Esophagus squamous epithelium (tissue), 5 donors: ENCODE results near the gene C12orf56. TPM values are rescaled to one million over a fixed set of nuclear protein-coding genes. Genes with fewer than 3 reads are reported as not detected.

Experiments used
- DNase-seq: peaks from one replicate; lab custom pipeline; 2025; lab: John Stamatoyannopoulos, UW
- H3K27ac ChIP-seq, 4 donors: fragments of 200-600 bp; sonication (generic); one replicate each; pipeline ENCODE4 v1.5.1; 2016 to 2019; ENCODE audit warnings: mild to moderate bottlenecking in 1 of 4
- H3K27me3 ChIP-seq, 4 donors: fragments of 200-600 bp; sonication (generic); 1 replicate in 3 of 4; 2 replicates in 1 of 4; pipeline versions ENCODE4 v1.5.1 to v1.6.0; 2017 to 2021; ENCODE audit warnings: antibody characterized with exemption in 1 of 4
- H3K36me3 ChIP-seq, 3 donors: fragments of 200-600 bp; sonication (generic); one replicate each; pipeline ENCODE4 v1.5.1; 2016 to 2019
- H3K4me1 ChIP-seq, 3 donors: fragments of 200-600 bp; sonication (generic); one replicate each; pipeline ENCODE4 v1.5.1; 2017 to 2019
- H3K4me3 ChIP-seq, 4 donors: fragments of 200-600 bp; sonication (generic); 1 replicate in 3 of 4; 2 replicates in 1 of 4; pipeline ENCODE4 v1.5.1; 2016 to 2019; ENCODE audit warnings: mild to moderate bottlenecking in 2 of 4, moderate library complexity in 1 of 4
- H3K9me3 ChIP-seq, 3 donors: fragments of 200-600 bp; sonication (generic); one replicate each; pipeline ENCODE4 v1.5.1; 2016 to 2019
- CTCF ChIP-seq, 6 experiments: fragments of 450-650 bp in 4 of 6; fragments of 200-600 bp in 2 of 6; sonication (generic) in 2 of 6; IDR thresholded peaks; one replicate each; pipeline ENCODE4 v1.5.1; 2016 to 2019; ENCODE audit warnings: antibody characterized with exemption in 6 of 6, mild to moderate bottlenecking in 4 of 6, moderate library complexity in 4 of 6
- POLR2A ChIP-seq, 4 donors: fragments of 450-650 bp; IDR thresholded peaks; one replicate each; pipeline ENCODE4 v1.6.1; 2017; ENCODE audit warnings: antibody characterized with exemption in 4 of 4, mild to moderate bottlenecking in 4 of 4, moderate library complexity in 3 of 4
- WGBS, 2 donors: methylation state at CpG; one replicate each; pipeline ENCODE4 v1.1.5; 2018; 5-methylcytosine and 5-hydroxymethylcytosine counted together
- intact Hi-C: fragments of 100-400 bp; cut with DNase I; formaldehyde crosslinking; loops from one replicate; pipeline ENCODE4 v1.15.0; 2022
- total RNA-seq, 4 donors: library from RNA; depleted of rRNA; stranded (reverse); fragments of >200 nt; gene quantifications; one replicate each; pipeline ENCODE4 v1.1.0, GENCODE V29; 2016
- donor health status: DM: yes; HTN: yes; CAD: no.

The C12orf56 gene
- total RNA-seq, 4 donors from 2014 or later = 1.00 to 6.8 (median 3.0) TPM

GRCh38 chr12:64411427-64411826, 20.9 kb upstream of the C12orf56 start:
- TF ChIP-seq POLR2A (IDR thresholded peaks at IDR 0.05) (no peak), CTCF (IDR thresholded peaks at IDR 0.05) (no peak)
- peaks cover 16 to 66% (median 22%) of the 10 kb centered on the region in 3 donors for H3K36me3 ChIP-seq
- no peak overlapping the region for H3K4me3 ChIP-seq
- no peaks in the 10 kb centered on the region for H3K27me3 ChIP-seq
- H3K4me1 ChIP-seq = peaks cover 0 to 20% (median 0%) of the 10 kb centered on the region in 3 donors
- DNase-seq = no peak
- 89 to 92% methylated on average over 2 of the region's 2 CpGs for WGBS, 2 donors
- intact Hi-C loops = no loop called here
- no peak overlapping the region for H3K27ac ChIP-seq
- no peaks in the 10 kb centered on the region for H3K9me3 ChIP-seq

- 88% methylated on average over 7 to 9 of the region's 9 CpGs for WGBS, 2 donors
- TF ChIP-seq POLR2A (IDR thresholded peaks at IDR 0.05) (no peak), CTCF (IDR thresholded peaks at IDR 0.05) (no peak)
- intact Hi-C loops = no loop called here
Measured at GRCh38 chr12:64407342-64408223, 17.0 kb upstream of the C12orf56 start.

GRCh38 chr12:64404470-64405256, 14.1 kb upstream of the C12orf56 start:
- Histone ChIP-seq H3K4me1 (peaks cover 8 to 41% (median 10%) of the 10 kb centered on the region in 3 donors), H3K9me3 (no peaks in the 10 kb centered on the region), H3K4me3 (peak overlapping the region; percentile 74 to 86 (median 82)), H3K27me3 (no peaks in the 10 kb centered on the region), H3K27ac (peak overlapping the region; percentile 90 to 98 (median 97)), H3K36me3 (no peaks in the 10 kb centered on the region)
- WGBS, 2 donors = 0% methylated on average over 6 to 8 of the region's 78 CpGs
- TF ChIP-seq CTCF (IDR thresholded peaks at IDR 0.05) (no peak), POLR2A (IDR thresholded peaks at IDR 0.05) (peak in 2 of 4 donors; percentile 52 to 70)
- intact Hi-C loops = no loop called here
- DNase-seq = peak; percentile 32

More at GRCh38 chr12:64407342-64408223, 17.0 kb upstream of the C12orf56 start:
- peaks cover 8 to 41% (median 10%) of the 10 kb centered on the region in 3 donors for H3K4me1 ChIP-seq
- H3K27me3 ChIP-seq = no peaks in the 10 kb centered on the region
- H3K4me3 ChIP-seq = no peak overlapping the region
- DNase-seq = no peak
- H3K27ac ChIP-seq = no peak overlapping the region
- peaks cover 3 to 27% (median 12%) of the 10 kb centered on the region in 3 donors for H3K36me3 ChIP-seq
- no peaks in the 10 kb centered on the region for H3K9me3 ChIP-seq

- intact Hi-C loops = no loop called here
- no peaks in the 10 kb centered on the region for H3K9me3 ChIP-seq
- H3K36me3 ChIP-seq = no peaks in the 10 kb centered on the region
- peak within 1 kb of the TSS; percentile 90 to 98 (median 97) for H3K27ac ChIP-seq
- 14 to 21% methylated on average over 20 to 43 of the region's 60 CpGs for WGBS, 2 donors
- H3K27me3 ChIP-seq = no peaks in the 10 kb centered on the region
- TF ChIP-seq CTCF (IDR thresholded peaks at IDR 0.05) (peak in 1 of 6 experiments; percentile 33), POLR2A (IDR thresholded peaks at IDR 0.05) (peak in 1 of 4 donors; percentile 34)
- peak within 1 kb of the TSS; percentile 74 to 86 (median 82) for H3K4me3 ChIP-seq
- peak; percentile 68 for DNase-seq
- H3K4me1 ChIP-seq = peaks cover 8 to 35% (median 10%) of the 10 kb centered on the region in 3 donors
Measured at GRCh38 chr12:64403707-64404469, 13.3 kb upstream of the C12orf56 start, which contains the start of gene XPOT. Gene XPOT (plus strand): TSS chr12:64404392. CDS start chr12:64410036, 5,644 bp downstream.
